ENCODE results near the gene BACE1.

GRCh38 chr11:117316197-117316961 lies at the start of gene BACE1:
- TF ChIP-seq CTCF (IDR thresholded peaks at IDR 0.05 in 8 of 11, conservative IDR thresholded peaks at IDR 0.05 in 3 of 11), result peak in 3 of 11 experiments; percentile 18 to 38 (median 37)
- no peak for TF ChIP-seq POLR2A (IDR thresholded peaks at IDR 0.05)
